Choroid plexus epithelial cell (primary cell): ENCODE data around the gene TPI1.

Experiments used
- DNase-seq: peaks from one replicate; pipeline ENCODE4 v3.0.0-alpha.2; 2010; ENCODE audit warnings: low read depth
- H3K4me3 ChIP-seq: 2 replicates; pipeline ENCODE4 v1.5.1; 2011; ENCODE audit warnings: low read depth, mild to moderate bottlenecking, control low read depth, low read length, moderate library complexity
- CTCF ChIP-seq: conservative IDR thresholded peaks from 2 replicates; pipeline ENCODE4 v1.5.1; 2011; ENCODE audit warnings: low read depth, mild to moderate bottlenecking, control low read depth, inconsistent platforms, low read length, moderate library complexity

TPI1 gene

GRCh38 chr12:6919588-6919987 is 52.3 kb downstream of the TPI1 start:
- DNase-seq = no peak
- TF ChIP-seq CTCF = peak; percentile 9
- no peak overlapping the region for H3K4me3 ChIP-seq
